ENCODE data around the gene CHIA. TPM values are rescaled to one million over a fixed set of nuclear protein-coding genes. Genes with fewer than 3 reads are reported as not detected.
"Not testable (repeated sequence)": the region's sequence is repeated elsewhere in the genome, so short reads cannot be mapped to it uniquely, and the experiment has no call there.

The CHIA gene
- total RNA-seq, 1 experiment from 2014 or later, result not detected

DNA sequence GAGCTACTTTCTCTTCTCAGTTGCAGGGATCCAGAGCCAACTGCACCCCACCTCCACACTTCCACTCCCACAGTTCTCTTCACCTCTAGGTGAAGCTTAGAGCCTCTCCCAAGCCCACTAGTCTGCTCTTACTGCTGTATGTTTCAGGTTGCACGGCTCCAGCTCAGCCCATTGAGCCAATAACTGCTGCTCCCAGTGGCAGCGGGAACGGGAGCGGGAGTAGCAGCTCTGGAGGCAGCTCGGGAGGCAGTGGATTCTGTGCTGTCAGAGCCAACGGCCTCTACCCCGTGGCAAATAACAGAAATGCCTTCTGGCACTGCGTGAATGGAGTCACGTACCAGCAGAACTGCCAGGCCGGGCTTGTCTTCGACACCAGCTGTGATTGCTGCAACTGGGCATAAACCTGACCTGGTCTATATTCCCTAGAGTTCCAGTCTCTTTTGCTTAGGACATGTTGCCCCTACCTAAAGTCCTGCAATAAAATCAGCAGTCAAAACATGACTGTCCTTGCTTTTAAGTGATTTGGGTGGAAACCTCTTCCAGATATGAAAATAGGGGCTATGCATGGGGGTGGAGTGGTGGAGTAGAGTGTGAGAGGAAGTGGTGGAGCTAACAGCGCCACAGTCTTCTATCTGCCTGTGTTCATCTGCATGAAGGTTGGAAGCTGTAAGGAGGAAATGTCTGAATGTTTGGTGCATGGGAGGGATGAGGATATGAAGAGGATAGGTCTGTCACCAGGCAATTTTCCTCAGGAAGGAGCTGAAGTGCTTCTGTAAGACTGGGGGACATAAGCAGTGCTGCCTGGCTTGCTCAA is 29.6 kb downstream of the CHIA start:
- Mint-ChIP-seq H3K27me3 (ENCODE audit: unreplicated experiment) (peaks cover 36% of the 10 kb centered on the region), H3K36me3 (ENCODE audit: insufficient read depth, unreplicated experiment) (no peaks in the 10 kb centered on the region), H3K9me3 (ENCODE audit: low read depth, unreplicated experiment) (no peaks in the 10 kb centered on the region), H3K27ac (ENCODE audit: unreplicated experiment) (no peak overlapping the region), H3K4me3 (ENCODE audit: low read depth, unreplicated experiment) (no peak overlapping the region), H3K4me1 (ENCODE audit: low read depth, unreplicated experiment) (no peaks in the 10 kb centered on the region)
- intact Hi-C loops (cut with micrococcal nuclease; ENCODE audit: unreplicated experiment), result no loop called here
- TF ChIP-seq, protein P1, sequence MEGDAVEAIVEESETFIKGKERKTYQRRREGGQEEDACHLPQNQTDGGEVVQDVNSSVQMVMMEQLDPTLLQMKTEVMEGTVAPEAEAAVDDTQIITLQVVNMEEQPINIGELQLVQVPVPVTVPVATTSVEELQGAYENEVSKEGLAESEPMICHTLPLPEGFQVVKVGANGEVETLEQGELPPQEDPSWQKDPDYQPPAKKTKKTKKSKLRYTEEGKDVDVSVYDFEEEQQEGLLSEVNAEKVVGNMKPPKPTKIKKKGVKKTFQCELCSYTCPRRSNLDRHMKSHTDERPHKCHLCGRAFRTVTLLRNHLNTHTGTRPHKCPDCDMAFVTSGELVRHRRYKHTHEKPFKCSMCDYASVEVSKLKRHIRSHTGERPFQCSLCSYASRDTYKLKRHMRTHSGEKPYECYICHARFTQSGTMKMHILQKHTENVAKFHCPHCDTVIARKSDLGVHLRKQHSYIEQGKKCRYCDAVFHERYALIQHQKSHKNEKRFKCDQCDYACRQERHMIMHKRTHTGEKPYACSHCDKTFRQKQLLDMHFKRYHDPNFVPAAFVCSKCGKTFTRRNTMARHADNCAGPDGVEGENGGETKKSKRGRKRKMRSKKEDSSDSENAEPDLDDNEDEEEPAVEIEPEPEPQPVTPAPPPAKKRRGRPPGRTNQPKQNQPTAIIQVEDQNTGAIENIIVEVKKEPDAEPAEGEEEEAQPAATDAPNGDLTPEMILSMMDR (IDR thresholded peaks at IDR 0.05; ENCODE audit: unreplicated experiment), result no peak
- no TSS peak for BruUV-seq (replicated peaks)
- DNase-seq, result no peak
- CTCF ChIA-PET, result no interaction called here

DNA sequence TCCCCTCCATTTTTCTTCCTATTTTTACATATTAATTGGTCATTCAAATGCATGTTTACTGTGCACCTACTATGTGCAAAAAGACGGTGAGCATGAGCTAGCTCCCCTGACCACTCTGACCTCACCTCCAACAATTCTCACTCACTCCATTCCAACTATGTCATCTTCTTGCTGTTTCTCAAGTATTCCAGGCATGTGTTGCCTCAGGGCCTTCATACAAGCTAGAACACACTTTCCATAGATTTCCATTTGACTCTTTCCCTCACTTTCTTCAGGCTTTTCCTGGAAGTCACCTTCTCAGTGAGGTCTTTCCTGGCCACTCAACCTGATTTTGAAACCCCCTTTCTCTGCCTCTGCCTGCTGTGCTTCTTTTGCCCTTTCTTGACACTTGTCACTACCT is 32.6 kb downstream of the CHIA start:
- H3K4me1 Mint-ChIP-seq (ENCODE audit: low read depth, unreplicated experiment), result no peaks in the 10 kb centered on the region
- TF ChIP-seq, protein P1 (IDR thresholded peaks at IDR 0.05; ENCODE audit: unreplicated experiment), result no peak
- intact Hi-C loops (cut with micrococcal nuclease; ENCODE audit: unreplicated experiment), result no loop called here
- no peaks in the 10 kb centered on the region for H3K36me3 Mint-ChIP-seq (ENCODE audit: insufficient read depth, unreplicated experiment)
- H3K9me3 Mint-ChIP-seq (ENCODE audit: low read depth, unreplicated experiment), result no peaks in the 10 kb centered on the region
- H3K4me3 Mint-ChIP-seq (ENCODE audit: low read depth, unreplicated experiment), result no peak overlapping the region
- CTCF ChIA-PET, result no interaction called here
- DNase-seq, result no peak
- H3K27ac Mint-ChIP-seq (ENCODE audit: unreplicated experiment), result no peak overlapping the region
- BruUV-seq (replicated peaks), result no TSS peak
- H3K27me3 Mint-ChIP-seq (ENCODE audit: unreplicated experiment), result peaks cover 42% of the 10 kb centered on the region

DNA sequence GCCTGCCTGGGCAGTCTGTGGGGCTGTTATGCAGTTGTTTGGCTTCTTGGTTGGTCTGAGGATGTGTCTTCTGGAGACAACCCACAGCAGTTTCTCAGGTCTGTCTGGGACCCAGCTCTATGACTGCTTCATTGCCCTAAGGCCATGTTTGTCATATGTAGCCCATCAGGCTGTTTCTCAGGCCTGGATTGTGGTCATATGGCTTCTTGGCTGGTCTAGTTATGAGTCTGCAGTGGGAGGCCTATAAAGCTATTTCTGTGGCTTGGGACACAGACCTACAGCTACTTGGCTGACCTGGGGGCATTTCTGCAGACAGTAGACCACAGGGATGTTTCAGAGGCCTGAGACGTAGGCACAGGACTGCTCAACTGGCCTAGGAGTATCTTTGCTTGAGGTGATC is 41.5 kb downstream of the CHIA start:
- no peak for DNase-seq
- CTCF ChIA-PET, result no interaction called here
- Mint-ChIP-seq H3K36me3 (ENCODE audit: insufficient read depth, unreplicated experiment) (no peaks in the 10 kb centered on the region), H3K4me3 (ENCODE audit: low read depth, unreplicated experiment) (no peak overlapping the region), H3K27ac (ENCODE audit: unreplicated experiment) (no peak overlapping the region), H3K27me3 (ENCODE audit: unreplicated experiment) (peaks cover 27% of the 10 kb centered on the region), H3K4me1 (ENCODE audit: low read depth, unreplicated experiment) (no peaks in the 10 kb centered on the region), H3K9me3 (ENCODE audit: low read depth, unreplicated experiment) (no peaks in the 10 kb centered on the region)
- BruUV-seq (replicated peaks), result no TSS peak
- intact Hi-C loops (cut with micrococcal nuclease; ENCODE audit: unreplicated experiment), result no loop called here
- TF ChIP-seq, protein P1 (IDR thresholded peaks at IDR 0.05; ENCODE audit: unreplicated experiment), result no peak

DNA sequence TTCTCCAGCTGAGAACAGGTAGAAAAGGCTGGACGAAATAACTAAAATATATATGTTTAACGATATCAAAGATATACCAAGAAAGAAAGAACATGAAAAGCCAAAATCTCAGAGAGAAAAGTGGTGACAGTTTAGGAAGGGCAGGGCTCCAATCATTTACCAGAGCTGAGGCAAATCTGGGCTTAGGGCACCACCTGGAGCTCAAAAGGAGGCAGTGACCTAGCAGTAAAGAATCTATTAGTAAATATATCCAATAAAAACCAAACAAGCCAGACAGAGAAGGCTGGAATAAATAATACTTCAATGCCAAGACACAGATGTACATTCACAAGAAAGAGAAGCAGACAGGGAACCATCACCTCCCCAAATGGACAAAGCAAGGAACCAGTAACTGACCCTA is 43.5 kb downstream of the CHIA start:
- Mint-ChIP-seq H3K27me3 (ENCODE audit: unreplicated experiment) (peaks cover 12% of the 10 kb centered on the region), H3K9me3 (ENCODE audit: low read depth, unreplicated experiment) (no peaks in the 10 kb centered on the region), H3K4me1 (ENCODE audit: low read depth, unreplicated experiment) (no peaks in the 10 kb centered on the region), H3K36me3 (ENCODE audit: insufficient read depth, unreplicated experiment) (no peaks in the 10 kb centered on the region), H3K4me3 (ENCODE audit: low read depth, unreplicated experiment) (no peak overlapping the region), H3K27ac (ENCODE audit: unreplicated experiment) (no peak overlapping the region)
- intact Hi-C loops (cut with micrococcal nuclease; ENCODE audit: unreplicated experiment), result loop anchor here (1.0 kb wide), 1 partner anchor 112 kb away; no protein-coding TSS in a partner anchor
- BruUV-seq (replicated peaks), result no TSS peak
- DNase-seq, result peak; percentile 26
- TF ChIP-seq, protein P1 (IDR thresholded peaks at IDR 0.05; ENCODE audit: unreplicated experiment), result peak; percentile 30
- CTCF ChIA-PET, result interaction anchor here (0.6 to 1.7 kb wide), 2 partner anchors 111 to 188 kb away, joined by 4 to 6 read pairs; no protein-coding TSS in a partner anchor

DNA sequence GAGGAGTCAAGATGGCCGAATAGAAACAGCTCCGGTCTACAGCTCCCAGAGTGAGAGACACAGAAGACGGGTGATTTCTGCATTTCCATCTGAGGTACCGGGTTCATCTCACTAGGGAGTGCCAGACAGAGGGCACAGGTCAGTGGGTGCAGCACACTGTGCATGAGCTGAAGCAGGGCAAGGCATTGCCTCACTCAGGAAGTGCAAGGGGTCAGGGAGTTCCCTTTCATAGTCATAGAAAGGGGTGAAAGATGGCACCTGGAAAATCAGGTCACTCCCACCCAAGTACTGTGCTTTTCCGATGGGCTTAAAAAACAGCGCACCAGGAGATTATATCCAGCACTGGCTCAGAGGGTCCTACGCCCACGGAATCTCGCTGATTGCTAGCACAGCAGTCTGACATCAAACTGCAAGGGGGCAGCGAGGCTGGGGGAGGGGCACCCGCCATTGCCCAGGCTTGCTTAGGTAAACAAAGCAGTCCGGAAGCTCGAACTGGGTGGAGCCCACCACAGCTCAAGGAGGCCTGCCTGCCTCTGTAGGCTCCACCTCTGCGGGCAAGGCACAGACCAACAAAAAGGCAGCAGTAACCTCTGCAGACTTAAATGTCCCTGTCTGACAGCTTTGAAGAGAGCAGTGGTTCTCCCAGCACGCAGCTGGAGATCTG is 44.7 kb downstream of the CHIA start:
- H3K36me3 Mint-ChIP-seq (ENCODE audit: insufficient read depth, unreplicated experiment); DNase-seq; H3K9me3 Mint-ChIP-seq (ENCODE audit: low read depth, unreplicated experiment); H3K4me3 Mint-ChIP-seq (ENCODE audit: low read depth, unreplicated experiment); H3K4me1 Mint-ChIP-seq (ENCODE audit: low read depth, unreplicated experiment); intact Hi-C loops (cut with micrococcal nuclease; ENCODE audit: unreplicated experiment); H3K27ac Mint-ChIP-seq (ENCODE audit: unreplicated experiment); BruUV-seq (replicated peaks): not testable (repeated sequence)
- peaks cover 12% of the 10 kb centered on the region for H3K27me3 Mint-ChIP-seq (ENCODE audit: unreplicated experiment)
- CTCF ChIA-PET, result interaction anchor here (1.7 kb wide), 1 partner anchor 112 kb away, joined by 6 read pairs; no protein-coding TSS in a partner anchor

DNA sequence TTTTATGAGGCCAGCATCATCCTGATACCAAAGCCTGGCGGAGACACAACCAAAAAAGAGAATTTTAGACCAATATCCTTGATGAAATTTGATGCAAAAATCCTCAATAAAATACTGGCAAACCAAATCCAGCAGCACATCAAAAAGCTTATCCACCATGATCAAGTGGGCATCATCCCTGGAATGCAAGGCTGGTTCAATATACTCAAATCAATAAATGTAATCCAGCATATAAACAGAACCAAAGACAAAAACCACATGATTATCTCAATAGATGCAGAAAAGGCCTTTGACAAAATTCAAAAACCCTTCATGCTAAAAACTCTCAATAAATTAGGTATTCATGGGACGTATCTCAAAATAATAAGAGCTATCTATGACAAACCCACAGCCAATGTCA is 48.2 kb downstream of the CHIA start:
- DNase-seq; H3K9me3 Mint-ChIP-seq (ENCODE audit: low read depth, unreplicated experiment); CTCF ChIA-PET; intact Hi-C loops (cut with micrococcal nuclease; ENCODE audit: unreplicated experiment); H3K36me3 Mint-ChIP-seq (ENCODE audit: insufficient read depth, unreplicated experiment); H3K4me3 Mint-ChIP-seq (ENCODE audit: low read depth, unreplicated experiment); BruUV-seq (replicated peaks); H3K27ac Mint-ChIP-seq (ENCODE audit: unreplicated experiment); H3K4me1 Mint-ChIP-seq (ENCODE audit: low read depth, unreplicated experiment): not testable (repeated sequence)
- H3K27me3 Mint-ChIP-seq (ENCODE audit: unreplicated experiment), result peaks cover 12% of the 10 kb centered on the region
